Stimulated activated CD4-positive, alpha-beta T cell treated with anti-CD3 and anti-CD28 coated beads, Interleukin-12 subunit alpha, Interleukin-12 subunit beta, amount 100 ng/mL, for 48 hours (primary cell): ENCODE results near the gene STX18.

Source experiments
- DNase-seq, 3 donors: peaks; one replicate each; pipeline ENCODE4 v3.0.0-alpha.2; 2020; ENCODE audit warnings: low read depth in 2 of 3, low spot score in 1 of 3

The STX18 gene

GRCh38 chr4:4440333-4441061 lies 101.4 kb downstream of the STX18 start:
- no peak for DNase-seq

GRCh38 chr4:4439782-4440181 lies 102.1 kb downstream of the STX18 start:
- no peak for DNase-seq

GRCh38 chr4:4438891-4439290 lies 103.0 kb downstream of the STX18 start:
- no peak for DNase-seq

- DNase-seq = no peak
Observed at GRCh38 chr4:4437798-4438470, 103.9 kb downstream of the STX18 start.

GRCh38 chr4:4436244-4436823 lies 105.5 kb downstream of the STX18 start:
- DNase-seq = no peak

- no peak for DNase-seq
Observed at GRCh38 chr4:4433941-4434340, 107.9 kb downstream of the STX18 start.

GRCh38 chr4:4432341-4433125 lies 109.3 kb downstream of the STX18 start:
- DNase-seq = no peak

- DNase-seq = peak; percentile 16 to 30 (median 26)
Observed at GRCh38 chr4:4430492-4431195, 111.2 kb downstream of the STX18 start.

GRCh38 chr4:4428966-4429875 lies 112.6 kb downstream of the STX18 start:
- no peak for DNase-seq

GRCh38 chr4:4427886-4428285 lies 114.0 kb downstream of the STX18 start:
- DNase-seq = no peak

GRCh38 chr4:4427121-4427870 lies 114.6 kb downstream of the STX18 start:
- DNase-seq = no peak

GRCh38 chr4:4426511-4427120 lies 115.2 kb downstream of the STX18 start:
- DNase-seq = no peak

GRCh38 chr4:4425696-4426095 lies 116.2 kb downstream of the STX18 start:
- no peak for DNase-seq

GRCh38 chr4:4425119-4425690 lies 116.6 kb downstream of the STX18 start:
- no peak for DNase-seq

GRCh38 chr4:4424499-4425115 lies 117.2 kb downstream of the STX18 start:
- no peak for DNase-seq

GRCh38 chr4:4423706-4424498 lies 117.9 kb downstream of the STX18 start:
- DNase-seq = no peak

GRCh38 chr4:4422856-4423499 lies 118.9 kb downstream of the STX18 start:
- DNase-seq = no peak
